GM13977 (cell line): ENCODE results near the gene SLC9A4.
A peak's percentile ranks its signal among the peaks of the same experiment; 100 is the strongest.

Source experiments
- DNase-seq: peaks from one replicate; pipeline ENCODE4 v3.0.0; 2012; ENCODE audit warnings: low spot score
- in situ Hi-C: fragments of 300-500 bp; cut with MboI; formaldehyde crosslinking; loops from one replicate; pipeline ENCODE4 v1.12.0; 2022; ENCODE audit warnings: low sequenced_read_pairs, low pct_unique_long_range_greater_than_20kb, mixed read lengths, inconsistent platforms; ENCODE audit not compliant: unreplicated experiment
- TF ChIP-seq, protein P1 (sequence below): IDR thresholded peaks from 2 replicates; pipeline ENCODE4 v1.5.1; 2012; ENCODE audit warnings: mild to moderate bottlenecking, control low read depth; ENCODE audit not compliant: insufficient read depth; ENCODE audit errors: extremely low read depth, missing control alignments

The SLC9A4 gene

DNA sequence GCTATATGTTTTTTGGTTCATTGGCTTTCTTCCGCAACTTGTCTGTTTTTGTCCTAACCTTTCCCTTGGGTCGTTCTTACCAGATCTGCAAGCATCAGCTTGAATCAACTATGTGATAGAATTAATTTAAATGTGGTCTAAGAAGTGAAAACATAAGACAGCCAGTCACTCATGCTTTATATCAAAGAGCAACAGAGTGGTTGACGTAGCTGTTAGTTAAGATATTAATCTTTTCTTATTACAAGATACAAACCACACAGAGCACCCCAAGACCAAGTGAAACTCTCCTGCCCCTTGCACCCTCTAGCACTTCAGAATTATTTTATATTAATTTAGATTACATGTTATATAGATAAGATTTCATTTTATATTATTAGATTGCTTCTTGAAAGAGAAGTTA is 34.9 kb upstream of the SLC9A4 start:
- DNase-seq = no peak
- in situ Hi-C loops = loop anchor here (10.0 to 25.0 kb wide), 2 partner anchors 126 to 183 kb away; partner anchors contain the start of gene IL1RL1
- TF ChIP-seq, protein P1, sequence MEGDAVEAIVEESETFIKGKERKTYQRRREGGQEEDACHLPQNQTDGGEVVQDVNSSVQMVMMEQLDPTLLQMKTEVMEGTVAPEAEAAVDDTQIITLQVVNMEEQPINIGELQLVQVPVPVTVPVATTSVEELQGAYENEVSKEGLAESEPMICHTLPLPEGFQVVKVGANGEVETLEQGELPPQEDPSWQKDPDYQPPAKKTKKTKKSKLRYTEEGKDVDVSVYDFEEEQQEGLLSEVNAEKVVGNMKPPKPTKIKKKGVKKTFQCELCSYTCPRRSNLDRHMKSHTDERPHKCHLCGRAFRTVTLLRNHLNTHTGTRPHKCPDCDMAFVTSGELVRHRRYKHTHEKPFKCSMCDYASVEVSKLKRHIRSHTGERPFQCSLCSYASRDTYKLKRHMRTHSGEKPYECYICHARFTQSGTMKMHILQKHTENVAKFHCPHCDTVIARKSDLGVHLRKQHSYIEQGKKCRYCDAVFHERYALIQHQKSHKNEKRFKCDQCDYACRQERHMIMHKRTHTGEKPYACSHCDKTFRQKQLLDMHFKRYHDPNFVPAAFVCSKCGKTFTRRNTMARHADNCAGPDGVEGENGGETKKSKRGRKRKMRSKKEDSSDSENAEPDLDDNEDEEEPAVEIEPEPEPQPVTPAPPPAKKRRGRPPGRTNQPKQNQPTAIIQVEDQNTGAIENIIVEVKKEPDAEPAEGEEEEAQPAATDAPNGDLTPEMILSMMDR = no peak

DNA sequence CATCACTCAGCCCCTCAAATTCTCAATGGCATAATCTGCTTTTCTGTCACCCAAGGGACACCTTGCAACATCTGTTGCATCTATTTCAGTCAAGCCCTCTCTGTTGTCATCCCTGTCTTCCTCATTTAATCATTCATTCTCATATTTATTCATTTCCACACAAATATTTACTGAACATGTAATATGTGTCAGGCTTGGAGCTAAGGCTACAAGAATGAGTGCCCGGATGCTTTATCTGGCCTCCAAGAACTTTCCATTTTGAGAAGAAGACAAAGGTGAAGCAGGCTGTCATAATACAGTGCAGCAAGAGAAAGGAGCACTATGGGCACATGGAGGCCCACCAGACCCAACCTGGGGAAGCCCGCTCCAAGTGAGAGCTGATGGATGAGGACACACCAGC is 34.4 kb upstream of the SLC9A4 start:
- TF ChIP-seq, protein P1 = no peak
- DNase-seq = no peak
- in situ Hi-C loops = loop anchor here (10.0 to 25.0 kb wide), 2 partner anchors 126 to 184 kb away; partner anchors contain the start of gene IL1RL1

DNA sequence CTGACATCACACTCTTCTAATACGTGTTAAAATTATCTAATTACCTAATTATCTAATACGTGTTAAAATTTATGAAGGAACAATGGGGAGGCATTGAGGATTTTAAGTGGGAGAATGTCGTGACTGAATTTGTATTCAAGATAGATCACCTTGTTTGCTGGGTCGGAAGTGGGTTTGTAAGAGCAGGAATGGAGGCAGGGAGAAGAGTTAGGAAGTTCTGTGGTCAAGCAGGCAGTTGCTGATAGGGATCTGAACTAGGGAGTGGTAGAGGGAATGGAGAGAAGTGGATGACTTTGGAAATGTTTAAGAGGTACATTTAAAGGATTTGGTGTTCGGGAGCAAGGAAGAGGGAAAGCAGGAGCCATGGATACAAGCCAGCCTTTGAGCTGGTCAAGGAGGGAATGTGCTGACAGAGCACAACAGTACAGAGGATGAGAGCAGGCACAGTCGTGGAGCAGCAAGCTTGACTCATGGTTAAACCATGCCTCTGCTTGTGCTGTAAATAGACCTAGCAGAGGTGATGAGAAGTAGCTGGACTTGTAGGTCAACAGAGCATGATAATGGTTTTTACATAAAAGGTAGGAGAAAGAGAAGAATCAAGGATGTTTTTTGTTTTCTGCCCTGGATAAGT is 33.8 kb upstream of the SLC9A4 start:
- no peak for DNase-seq
- in situ Hi-C loops = loop anchor here (10.0 to 25.0 kb wide), 2 partner anchors 127 to 184 kb away; partner anchors contain the start of gene IL1RL1
- TF ChIP-seq, protein P1 = no peak

DNA sequence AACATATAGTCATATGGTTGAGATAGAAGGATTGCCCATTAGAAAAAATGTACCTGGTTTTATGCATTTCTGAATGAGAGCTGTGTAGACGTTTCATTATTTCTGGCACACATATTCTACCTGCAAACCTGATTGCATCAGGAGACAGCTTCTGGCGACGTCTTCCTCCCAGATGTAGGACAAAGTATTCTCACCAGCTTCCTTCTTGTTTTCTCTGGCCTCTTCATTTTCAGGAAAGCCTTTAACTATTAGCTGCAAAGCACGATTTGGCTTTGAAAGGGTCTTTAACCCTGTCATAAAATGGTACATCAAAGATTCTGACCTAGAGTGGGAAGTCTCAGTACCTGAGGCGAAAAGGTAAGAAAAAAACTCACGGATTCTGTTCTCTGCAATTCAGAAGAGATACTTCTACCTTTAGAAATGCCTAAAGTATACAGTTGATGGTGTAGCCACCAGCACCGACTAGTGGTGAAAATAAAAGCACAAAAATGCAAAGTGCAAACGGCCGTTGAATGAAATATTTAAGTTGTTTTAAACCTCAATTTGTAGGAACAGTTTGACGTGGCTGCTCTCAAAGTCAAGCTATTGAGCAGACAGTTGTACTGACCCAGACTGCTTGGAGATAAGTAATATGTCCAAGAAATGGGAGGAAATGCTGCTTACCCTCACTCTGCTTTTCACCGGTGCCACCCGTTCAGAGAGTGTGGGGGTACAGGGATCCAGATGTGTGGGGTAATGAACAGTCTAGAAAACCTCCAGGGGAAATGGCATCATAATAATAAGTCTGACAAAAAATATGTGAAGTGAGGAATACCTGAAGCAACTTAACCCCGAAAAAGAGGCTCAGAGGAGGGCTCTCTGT is 29.8 kb upstream of the SLC9A4 start:
- TF ChIP-seq, protein P1 = peak; percentile 82
- in situ Hi-C loops = loop anchor here (10.0 to 25.0 kb wide), 2 partner anchors 131 to 418 kb away; partner anchors contain the start of gene IL1RL1
- DNase-seq = peak; percentile 60

DNA sequence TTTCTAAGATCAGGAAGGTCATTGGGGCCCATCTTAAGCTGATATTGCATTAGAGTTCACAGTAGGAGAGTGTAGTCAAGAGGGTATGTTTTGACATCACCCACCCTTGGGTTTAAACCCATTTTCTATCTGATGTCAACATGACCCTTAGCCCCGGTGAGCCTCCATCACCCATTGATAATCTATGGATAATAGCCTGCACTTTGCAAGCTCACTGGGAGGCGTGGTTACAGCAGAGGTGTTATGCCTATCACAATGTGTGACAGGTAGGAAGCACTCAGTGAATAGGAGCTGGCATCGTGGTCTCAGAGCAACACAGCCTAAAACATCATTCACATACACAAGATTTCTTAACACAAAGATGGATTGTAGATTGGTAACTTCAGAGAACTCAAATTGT is 28.8 kb upstream of the SLC9A4 start:
- in situ Hi-C loops = loop anchor here (10.0 to 25.0 kb wide), 2 partner anchors 132 to 419 kb away; partner anchors contain the start of gene IL1RL1
- no peak for DNase-seq
- TF ChIP-seq, protein P1 = no peak

DNA sequence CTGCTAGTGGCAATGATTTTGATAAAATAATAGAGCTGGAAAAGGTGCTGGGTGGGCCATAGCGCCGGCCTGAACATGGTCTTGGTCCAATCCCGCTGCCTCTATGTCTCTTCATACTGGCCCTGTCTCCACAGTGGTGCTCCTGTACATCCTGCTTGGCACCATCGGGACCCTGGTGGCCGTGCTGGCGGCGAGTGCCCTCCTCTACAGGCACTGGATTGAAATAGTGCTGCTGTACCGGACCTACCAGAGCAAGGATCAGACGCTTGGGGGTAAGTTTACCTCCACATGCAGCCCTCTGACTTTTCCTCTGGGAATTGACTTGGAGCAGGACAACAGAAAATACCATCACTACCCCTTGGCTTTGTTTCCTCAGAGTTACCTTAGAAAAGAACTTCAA is 26.1 kb upstream of the SLC9A4 start:
- DNase-seq = no peak
- TF ChIP-seq, protein P1 = no peak
- in situ Hi-C loops = loop anchor here (10.0 to 25.0 kb wide), 2 partner anchors 135 to 422 kb away; partner anchors contain the start of gene IL1RL1
